Mesendoderm (in vitro differentiated cells): ENCODE data around the gene TMEM63B.

Experiments used
- DNase-seq: peaks from one replicate; pipeline ENCODE4 v3.0.0; 2013
- H2AK5ac ChIP-seq: 2 replicates; pipeline ENCODE4 v1.6.1; 2013; ENCODE audit warnings: low read length, inconsistent platforms
- H2BK120ac ChIP-seq: 2 replicates; pipeline ENCODE4 v1.6.1; 2013; ENCODE audit warnings: low read depth, mild to moderate bottlenecking, low read length, moderate library complexity, mixed read lengths
- H2BK15ac ChIP-seq: replicated peaks from 2 replicates; pipeline ENCODE4 v1.6.1; 2013; ENCODE audit warnings: low read depth, mild to moderate bottlenecking, moderate library complexity
- H2BK5ac ChIP-seq: 2 replicates; pipeline ENCODE4 v1.6.1; 2013; ENCODE audit warnings: low read length, inconsistent platforms
- H3K18ac ChIP-seq: 2 replicates; pipeline ENCODE4 v1.6.1; 2013; ENCODE audit warnings: mild to moderate bottlenecking, low read length, mixed read lengths
- H3K23ac ChIP-seq: one replicate; pipeline ENCODE4 v1.6.1; 2013; ENCODE audit warnings: low read length
- H3K27ac ChIP-seq: 2 replicates; pipeline ENCODE4 v1.5.1; 2013; ENCODE audit warnings: low read depth, mild to moderate bottlenecking, inconsistent platforms, low read length, moderate library complexity
- H3K27me3 ChIP-seq: 2 replicates; pipeline ENCODE4 v1.6.1; 2013; ENCODE audit warnings: low read length, control low read depth, mild to moderate bottlenecking, inconsistent platforms; ENCODE audit not compliant: insufficient read depth, poor library complexity
- H3K36me3 ChIP-seq: 2 replicates; pipeline ENCODE4 v1.6.1; 2013; ENCODE audit warnings: low read length, inconsistent platforms; ENCODE audit not compliant: control insufficient read depth, insufficient read depth
- H3K4ac ChIP-seq: one replicate; pipeline ENCODE4 v1.6.1; 2013; ENCODE audit warnings: low read depth, mild to moderate bottlenecking, low read length, moderate library complexity
- H3K4me1 ChIP-seq: 2 replicates; pipeline ENCODE4 v1.6.1; 2013; ENCODE audit warnings: low read depth, low read length, inconsistent platforms; ENCODE audit not compliant: control insufficient read depth
- H3K4me2 ChIP-seq: 2 replicates; pipeline ENCODE4 v1.6.1; 2013; ENCODE audit warnings: low read length
- H3K4me3 ChIP-seq: 2 replicates; pipeline ENCODE4 v1.5.1; 2013; ENCODE audit warnings: mild to moderate bottlenecking, low read length
- H3K56ac ChIP-seq: one replicate; pipeline ENCODE4 v1.6.1; 2013; ENCODE audit warnings: low read length
- H3K79me1 ChIP-seq: 2 replicates; pipeline ENCODE4 v1.6.1; 2013; ENCODE audit warnings: low read length, inconsistent platforms
- H3K79me2 ChIP-seq: 2 replicates; pipeline ENCODE4 v1.6.1; 2013; ENCODE audit warnings: mild to moderate bottlenecking, low read length; ENCODE audit not compliant: control insufficient read depth, insufficient read depth
- H3K9ac ChIP-seq: 2 replicates; pipeline ENCODE4 v1.6.1; 2013; ENCODE audit warnings: low read length, inconsistent platforms
- H4K5ac ChIP-seq: one replicate; pipeline ENCODE4 v1.6.1; 2013; ENCODE audit warnings: low read length
- H4K8ac ChIP-seq: one replicate; pipeline ENCODE4 v1.6.1; 2013; ENCODE audit warnings: low read depth, mild to moderate bottlenecking, control low read depth, low read length, moderate library complexity
- WGBS: extraction: QIAGEN DNeasy Blood & Tissue Kit; methylation state at CpG from one replicate; pipeline ENCODE4 v1.1.7; 2013; ENCODE audit warnings: low lambda C conversion rate, missing lambda C conversion rate; ENCODE audit not compliant: insufficient coverage; ENCODE audit errors: extremely low coverage; 5-methylcytosine and 5-hydroxymethylcytosine counted together

Gene TMEM63B

GRCh38 chr6:44176130-44176761, 48.9 kb downstream of the TMEM63B start:
- H4K8ac ChIP-seq: no peak overlapping the region
- no peak overlapping the region for H3K18ac ChIP-seq
- no peak overlapping the region for H2AK5ac ChIP-seq
- no CpG with 5 or more reads among the region's 15 CpGs for WGBS
- no peaks in the 10 kb centered on the region for H3K79me1 ChIP-seq
- H3K79me2 ChIP-seq: no peaks in the 10 kb centered on the region
- H3K36me3 ChIP-seq: no peaks in the 10 kb centered on the region
- DNase-seq: no peak
- no peak overlapping the region for H3K4ac ChIP-seq
- no peak overlapping the region for H3K23ac ChIP-seq
- no peak overlapping the region for H3K4me2 ChIP-seq
- no peaks in the 10 kb centered on the region for H3K27me3 ChIP-seq
- peak overlapping the region; percentile 22 for H3K56ac ChIP-seq
- no peak overlapping the region for H2BK120ac ChIP-seq
- H2BK5ac ChIP-seq: no peak overlapping the region
- no peak overlapping the region for H3K9ac ChIP-seq
- no peak overlapping the region for H3K27ac ChIP-seq
- H4K5ac ChIP-seq: no peak overlapping the region
- no peaks in the 10 kb centered on the region for H3K4me1 ChIP-seq
- H3K4me3 ChIP-seq: no peak overlapping the region
- H2BK15ac ChIP-seq: no peak overlapping the region

- no peaks in the 10 kb centered on the region for H3K79me2 ChIP-seq
- H3K27me3 ChIP-seq: no peaks in the 10 kb centered on the region
- no peak overlapping the region for H2BK15ac ChIP-seq
- H4K8ac ChIP-seq: no peak overlapping the region
- H3K4me2 ChIP-seq: no peak overlapping the region
- H2AK5ac ChIP-seq: no peak overlapping the region
- no peak overlapping the region for H3K18ac ChIP-seq
- H2BK120ac ChIP-seq: no peak overlapping the region
- no peaks in the 10 kb centered on the region for H3K79me1 ChIP-seq
- no CpG with 5 or more reads among the region's 24 CpGs for WGBS
- no peak overlapping the region for H3K27ac ChIP-seq
- no peak overlapping the region for H3K56ac ChIP-seq
- no peak overlapping the region for H3K4me3 ChIP-seq
- H3K36me3 ChIP-seq: no peaks in the 10 kb centered on the region
- no peak overlapping the region for H3K23ac ChIP-seq
- no peak overlapping the region for H2BK5ac ChIP-seq
- H3K4ac ChIP-seq: no peak overlapping the region
- no peaks in the 10 kb centered on the region for H3K4me1 ChIP-seq
- DNase-seq: no peak
- no peak overlapping the region for H3K9ac ChIP-seq
- no peak overlapping the region for H4K5ac ChIP-seq
Measured at GRCh38 chr6:44176762-44177509, 49.6 kb downstream of the TMEM63B start.

GRCh38 chr6:44177691-44178423, 50.5 kb downstream of the TMEM63B start:
- H3K4ac ChIP-seq: no peak overlapping the region
- no peak overlapping the region for H2AK5ac ChIP-seq
- H3K56ac ChIP-seq: no peak overlapping the region
- H4K8ac ChIP-seq: no peak overlapping the region
- no peak overlapping the region for H3K4me2 ChIP-seq
- no peak overlapping the region for H2BK15ac ChIP-seq
- WGBS: no CpG with 5 or more reads among the region's 13 CpGs
- DNase-seq: peak; percentile 40
- H3K9ac ChIP-seq: no peak overlapping the region
- no peaks in the 10 kb centered on the region for H3K27me3 ChIP-seq
- H4K5ac ChIP-seq: no peak overlapping the region
- H3K36me3 ChIP-seq: no peaks in the 10 kb centered on the region
- no peaks in the 10 kb centered on the region for H3K79me1 ChIP-seq
- no peak overlapping the region for H3K23ac ChIP-seq
- no peaks in the 10 kb centered on the region for H3K4me1 ChIP-seq
- no peak overlapping the region for H3K27ac ChIP-seq
- H2BK120ac ChIP-seq: no peak overlapping the region
- H3K79me2 ChIP-seq: no peaks in the 10 kb centered on the region
- H3K18ac ChIP-seq: no peak overlapping the region
- no peak overlapping the region for H2BK5ac ChIP-seq
- no peak overlapping the region for H3K4me3 ChIP-seq

GRCh38 chr6:44178424-44179071, 51.2 kb downstream of the TMEM63B start:
- H3K4ac ChIP-seq: no peak overlapping the region
- H3K36me3 ChIP-seq: no peaks in the 10 kb centered on the region
- DNase-seq: no peak
- no peak overlapping the region for H4K5ac ChIP-seq
- H3K27ac ChIP-seq: no peak overlapping the region
- no peaks in the 10 kb centered on the region for H3K79me2 ChIP-seq
- no peak overlapping the region for H4K8ac ChIP-seq
- no peaks in the 10 kb centered on the region for H3K27me3 ChIP-seq
- H2BK5ac ChIP-seq: no peak overlapping the region
- H3K4me1 ChIP-seq: no peaks in the 10 kb centered on the region
- H3K4me2 ChIP-seq: no peak overlapping the region
- H3K79me1 ChIP-seq: no peaks in the 10 kb centered on the region
- no peak overlapping the region for H2BK15ac ChIP-seq
- H2AK5ac ChIP-seq: no peak overlapping the region
- H3K4me3 ChIP-seq: no peak overlapping the region
- H3K23ac ChIP-seq: no peak overlapping the region
- WGBS: no CpG with 5 or more reads among the region's 9 CpGs
- H3K9ac ChIP-seq: no peak overlapping the region
- no peak overlapping the region for H3K56ac ChIP-seq
- no peak overlapping the region for H2BK120ac ChIP-seq
- no peak overlapping the region for H3K18ac ChIP-seq

DNA sequence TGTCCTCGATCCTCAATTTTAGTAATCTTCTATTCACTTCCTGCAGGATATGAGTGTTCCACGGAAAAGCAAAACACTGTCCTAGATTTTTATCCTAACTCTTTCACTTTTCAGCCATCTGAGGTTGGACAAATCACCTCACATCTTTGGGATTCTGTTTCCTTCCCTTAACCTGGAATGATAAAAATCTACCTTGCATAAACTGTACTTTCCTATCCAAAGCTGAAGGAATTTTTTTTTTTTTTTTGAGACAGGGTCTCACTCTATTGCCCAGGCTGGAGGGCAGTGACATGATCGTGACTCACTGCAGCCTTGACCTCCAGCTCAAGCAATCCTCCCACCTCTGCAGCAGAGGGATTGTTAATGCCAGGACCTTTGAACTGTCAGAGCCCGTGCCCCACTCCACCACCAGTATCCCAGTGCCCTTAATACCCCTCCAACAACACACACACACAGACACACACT, 51.8 kb downstream of the TMEM63B start:
- WGBS: no CpG with 5 or more reads among the region's 4 CpGs
- H3K27me3 ChIP-seq: no peaks in the 10 kb centered on the region
- H3K27ac ChIP-seq: no peak overlapping the region

More for the DNA sequence above, 51.8 kb downstream of the TMEM63B start:
- no peak overlapping the region for H3K56ac ChIP-seq
- no peaks in the 10 kb centered on the region for H3K79me2 ChIP-seq
- H2BK120ac ChIP-seq: no peak overlapping the region
- H4K8ac ChIP-seq: no peak overlapping the region
- no peak overlapping the region for H4K5ac ChIP-seq
- H3K79me1 ChIP-seq: no peaks in the 10 kb centered on the region
- no peak overlapping the region for H2BK5ac ChIP-seq
- H3K36me3 ChIP-seq: no peaks in the 10 kb centered on the region
- no peak overlapping the region for H2BK15ac ChIP-seq
- H3K4me2 ChIP-seq: no peak overlapping the region
- H2AK5ac ChIP-seq: no peak overlapping the region
- H3K4me1 ChIP-seq: no peaks in the 10 kb centered on the region
- no peak overlapping the region for H3K18ac ChIP-seq
- no peak overlapping the region for H3K9ac ChIP-seq
- no peak overlapping the region for H3K23ac ChIP-seq
- DNase-seq: no peak
- no peak overlapping the region for H3K4ac ChIP-seq
- H3K4me3 ChIP-seq: no peak overlapping the region
